ENCODE data around the gene GPR135.
"Not testable (repeated sequence)": the region's sequence is repeated elsewhere in the genome, so short reads cannot be mapped to it uniquely, and the experiment has no call there.

DNA sequence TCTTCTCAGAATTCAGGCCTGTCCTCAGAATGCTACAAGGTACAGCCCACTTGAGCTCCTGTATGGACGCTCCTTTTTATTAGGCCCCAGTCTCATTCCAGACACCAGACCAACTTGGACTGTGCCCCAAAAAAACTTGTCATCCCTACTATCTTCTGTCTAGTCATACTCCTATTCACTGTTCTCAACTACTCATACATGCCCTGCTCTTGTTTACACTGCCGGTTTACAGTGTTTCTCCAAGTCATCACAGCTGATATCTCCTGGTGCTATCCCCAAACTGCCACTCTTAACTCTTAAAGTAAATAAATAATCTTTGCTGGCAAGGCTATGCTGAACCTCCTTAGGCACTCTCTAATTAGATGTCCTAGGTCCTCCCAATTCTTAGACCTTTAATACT lies 16.5 kb downstream of the GPR135 start:
- not testable (repeated sequence) for TF ChIP-seq GATA2 (CRISPR knock-in tag; IDR thresholded peaks at IDR 0.05); RFX5 (IDR thresholded peaks at IDR 0.05; ENCODE audit: low read length); SIN3A (IDR thresholded peaks at IDR 0.05; ENCODE audit: borderline replicate concordance, low read depth, low read length); MXI1 (IDR thresholded peaks at IDR 0.05; ENCODE audit: low read depth, low read length); EZH2phosphoT487 (IDR thresholded peaks at IDR 0.05; ENCODE audit: borderline replicate concordance, low read depth); TAF1 (IDR thresholded peaks at IDR 0.05; ENCODE audit: borderline replicate concordance, low read depth, low read length); MAX (IDR thresholded peaks at IDR 0.05; ENCODE audit: low read depth)
- TF ChIP-seq, protein P1, sequence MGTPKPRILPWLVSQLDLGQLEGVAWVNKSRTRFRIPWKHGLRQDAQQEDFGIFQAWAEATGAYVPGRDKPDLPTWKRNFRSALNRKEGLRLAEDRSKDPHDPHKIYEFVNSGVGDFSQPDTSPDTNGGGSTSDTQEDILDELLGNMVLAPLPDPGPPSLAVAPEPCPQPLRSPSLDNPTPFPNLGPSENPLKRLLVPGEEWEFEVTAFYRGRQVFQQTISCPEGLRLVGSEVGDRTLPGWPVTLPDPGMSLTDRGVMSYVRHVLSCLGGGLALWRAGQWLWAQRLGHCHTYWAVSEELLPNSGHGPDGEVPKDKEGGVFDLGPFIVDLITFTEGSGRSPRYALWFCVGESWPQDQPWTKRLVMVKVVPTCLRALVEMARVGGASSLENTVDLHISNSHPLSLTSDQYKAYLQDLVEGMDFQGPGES (IDR thresholded peaks at IDR 0.05; ENCODE audit: low read depth, low read length), result not testable (repeated sequence)

All from SK-N-SH (cell line).